HFFc6 (cell line): Measurements from ENCODE around the gene MAPKAP1. TPM values are rescaled to one million over a fixed set of nuclear protein-coding genes. Genes with fewer than 3 reads are reported as not detected.
A peak's percentile ranks its signal among the peaks of the same experiment; 100 is the strongest.

ENCODE experiments used
- DNase-seq: peaks from one replicate; pipeline ENCODE4 v3.0.0-alpha.2; 2018
- H3K27ac Mint-ChIP-seq: 2 replicates; pipeline ENCODE4 v1.8.0; 2020; ENCODE audit warnings: mild to moderate bottlenecking, mixed read lengths
- H3K27me3 Mint-ChIP-seq: 2 replicates; pipeline ENCODE4 v1.8.0; 2021; ENCODE audit warnings: mild to moderate bottlenecking, moderate library complexity, mixed read lengths; ENCODE audit not compliant: insufficient read depth
- H3K36me3 Mint-ChIP-seq: 2 replicates; pipeline ENCODE4 v1.8.0; 2021; ENCODE audit warnings: low read depth, mixed read lengths
- H3K4me1 Mint-ChIP-seq: 2 replicates; pipeline ENCODE4 v1.8.0; 2020; ENCODE audit warnings: low read depth, mixed read lengths
- H3K4me3 Mint-ChIP-seq: 2 replicates; pipeline ENCODE4 v1.8.0; 2020; ENCODE audit warnings: mild to moderate bottlenecking, moderate library complexity, mixed read lengths
- H3K9me3 Mint-ChIP-seq: 2 replicates; pipeline ENCODE4 v1.8.0; 2020; ENCODE audit warnings: mild to moderate bottlenecking, mixed read lengths
- total RNA-seq, 6 experiments: library from RNA; stranded (reverse); fragmentation: NEBNext Ultra II Directional; extraction: Animal tissue kit (Norgen Biotek cat#: 25700); gene quantifications; 2 replicates in 1 of 6; 3 replicates in 5 of 6; pipeline ENCODE4 v1.2.3, GENCODE V29; 2021
- TF ChIP-seq, protein P1 (sequence below): fragments of 200-600 bp; sonication (generic); IDR thresholded peaks from 2 replicates; pipeline ENCODE4 v1.5.0; 2021; ENCODE audit warnings: antibody characterized with exemption, mild to moderate bottlenecking

MAPKAP1 gene
- total RNA-seq, 6 experiments from 2014 or later: 115 to 167 (median 130) TPM

DNA sequence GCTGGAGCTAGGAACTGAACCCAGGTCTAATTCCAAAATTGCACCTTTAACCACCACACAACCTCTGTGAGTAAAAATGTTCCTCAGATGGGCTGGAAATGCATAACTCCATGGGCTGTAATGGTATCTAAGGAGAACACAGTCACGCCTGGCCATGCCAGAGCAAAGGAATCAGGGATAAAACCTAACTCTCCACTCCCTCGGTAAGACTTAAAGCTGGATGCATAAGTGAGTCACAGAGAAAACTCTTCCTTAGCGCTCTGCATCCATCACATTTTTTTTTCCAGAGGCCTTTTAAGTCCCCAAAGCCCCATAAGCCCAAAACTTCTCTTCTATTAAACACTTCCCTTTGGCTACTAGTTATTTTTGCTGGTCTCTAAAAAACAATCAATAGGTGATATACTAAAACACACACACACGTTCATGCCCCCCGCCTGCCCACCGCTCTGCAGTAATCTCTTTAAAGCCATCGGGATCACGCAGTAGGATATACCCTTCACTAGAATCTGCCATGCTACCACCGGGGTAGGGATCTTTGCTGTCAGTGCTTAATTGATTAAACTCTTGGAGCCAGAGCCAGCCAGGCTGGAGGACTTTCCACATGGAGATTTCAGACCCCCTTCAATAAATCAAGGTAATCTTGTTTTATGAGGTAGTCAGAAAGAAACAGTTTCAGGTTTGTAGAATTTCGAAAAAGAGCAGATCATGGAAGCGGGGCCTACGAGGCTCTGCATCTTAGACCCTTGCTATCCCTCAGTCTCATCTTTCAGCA is 212.9 kb downstream of the MAPKAP1 start:
- H3K4me1 Mint-ChIP-seq: peaks cover 33% of the 10 kb centered on the region
- peak overlapping the region; percentile 27; the same call in 1 of the 2 replicates for H3K4me3 Mint-ChIP-seq
- DNase-seq: peak; percentile 33
- peak overlapping the region; percentile 75 for H3K27ac Mint-ChIP-seq
- peaks cover 16% of the 10 kb centered on the region for H3K36me3 Mint-ChIP-seq
- H3K27me3 Mint-ChIP-seq: no peaks in the 10 kb centered on the region; the same call in 1 of the 2 replicates
- no peaks in the 10 kb centered on the region for H3K9me3 Mint-ChIP-seq
- TF ChIP-seq, protein P1, sequence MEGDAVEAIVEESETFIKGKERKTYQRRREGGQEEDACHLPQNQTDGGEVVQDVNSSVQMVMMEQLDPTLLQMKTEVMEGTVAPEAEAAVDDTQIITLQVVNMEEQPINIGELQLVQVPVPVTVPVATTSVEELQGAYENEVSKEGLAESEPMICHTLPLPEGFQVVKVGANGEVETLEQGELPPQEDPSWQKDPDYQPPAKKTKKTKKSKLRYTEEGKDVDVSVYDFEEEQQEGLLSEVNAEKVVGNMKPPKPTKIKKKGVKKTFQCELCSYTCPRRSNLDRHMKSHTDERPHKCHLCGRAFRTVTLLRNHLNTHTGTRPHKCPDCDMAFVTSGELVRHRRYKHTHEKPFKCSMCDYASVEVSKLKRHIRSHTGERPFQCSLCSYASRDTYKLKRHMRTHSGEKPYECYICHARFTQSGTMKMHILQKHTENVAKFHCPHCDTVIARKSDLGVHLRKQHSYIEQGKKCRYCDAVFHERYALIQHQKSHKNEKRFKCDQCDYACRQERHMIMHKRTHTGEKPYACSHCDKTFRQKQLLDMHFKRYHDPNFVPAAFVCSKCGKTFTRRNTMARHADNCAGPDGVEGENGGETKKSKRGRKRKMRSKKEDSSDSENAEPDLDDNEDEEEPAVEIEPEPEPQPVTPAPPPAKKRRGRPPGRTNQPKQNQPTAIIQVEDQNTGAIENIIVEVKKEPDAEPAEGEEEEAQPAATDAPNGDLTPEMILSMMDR: no peak

DNA sequence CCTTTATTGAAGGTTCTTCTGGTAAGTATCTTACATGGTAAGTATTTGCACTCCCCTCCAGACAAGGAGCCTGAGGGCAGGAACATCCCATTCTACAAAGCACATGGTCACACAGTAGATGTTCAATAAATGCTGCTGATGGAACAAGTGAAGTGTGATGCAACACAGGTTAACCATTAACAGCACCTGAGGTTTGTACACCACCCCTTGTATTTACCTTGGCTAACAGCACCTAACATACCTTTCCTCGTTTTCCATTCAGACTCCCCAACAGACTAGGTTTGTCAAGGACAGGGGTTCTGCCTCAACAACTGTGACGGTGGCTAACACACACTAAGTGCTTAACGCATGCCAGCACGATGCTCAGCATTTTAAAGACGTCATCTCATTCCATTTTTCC is 213.6 kb downstream of the MAPKAP1 start:
- no peak for DNase-seq
- Mint-ChIP-seq H3K27ac (peak overlapping the region; percentile 75; the same call in 1 of the 2 replicates), H3K4me1 (peaks cover 33% of the 10 kb centered on the region), H3K9me3 (no peaks in the 10 kb centered on the region), H3K27me3 (no peaks in the 10 kb centered on the region; the same call in 1 of the 2 replicates), H3K36me3 (peaks cover 16% of the 10 kb centered on the region), H3K4me3 (no peak overlapping the region)
- TF ChIP-seq, protein P1: no peak

DNA sequence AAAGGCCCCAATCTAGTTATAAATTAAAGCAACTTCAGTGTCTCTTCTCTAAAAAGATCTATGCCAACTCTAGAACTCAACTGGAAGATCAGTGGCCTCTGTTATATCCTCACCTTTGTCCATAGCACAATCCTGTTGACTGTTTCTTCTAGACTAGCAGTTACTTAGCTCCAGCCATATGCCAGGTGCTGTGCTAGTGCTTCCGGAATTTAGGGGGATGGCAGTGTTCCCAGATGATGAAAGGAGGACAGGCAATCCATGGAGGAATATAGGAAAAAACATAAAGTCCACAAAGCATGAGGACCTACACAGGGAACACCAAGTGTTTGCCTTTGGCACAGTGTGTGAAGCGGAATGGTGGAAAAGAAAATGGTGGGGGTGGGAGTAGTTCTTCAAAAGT is 214.3 kb downstream of the MAPKAP1 start:
- Mint-ChIP-seq H3K4me1 (peaks cover 33% of the 10 kb centered on the region), H3K4me3 (no peak overlapping the region), H3K36me3 (peaks cover 16% of the 10 kb centered on the region), H3K9me3 (no peaks in the 10 kb centered on the region), H3K27me3 (no peaks in the 10 kb centered on the region; the same call in 1 of the 2 replicates), H3K27ac (no peak overlapping the region)
- TF ChIP-seq, protein P1: no peak
- DNase-seq: no peak

DNA sequence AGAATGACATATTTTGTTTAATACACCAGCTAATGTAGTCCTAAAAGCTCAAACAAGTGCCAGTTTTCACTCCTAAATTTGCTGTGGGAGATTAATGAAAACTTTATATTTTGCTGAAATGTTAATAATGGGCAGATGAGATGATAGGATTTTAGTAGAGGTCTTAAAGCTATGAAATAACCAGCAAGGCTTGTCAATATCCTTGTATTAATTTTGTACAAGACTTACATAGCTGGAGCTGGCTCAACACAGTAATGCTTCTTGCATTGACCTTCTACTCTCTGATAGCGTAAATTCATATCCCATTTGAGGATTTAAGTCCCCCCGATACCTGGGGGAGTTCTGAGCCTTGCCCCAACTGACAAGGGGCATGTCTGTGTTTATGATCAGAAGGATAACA is 219.2 kb downstream of the MAPKAP1 start:
- H3K27ac Mint-ChIP-seq: no peak overlapping the region
- H3K9me3 Mint-ChIP-seq: no peaks in the 10 kb centered on the region
- TF ChIP-seq, protein P1: no peak
- no peak overlapping the region for H3K4me3 Mint-ChIP-seq
- no peak for DNase-seq
- H3K4me1 Mint-ChIP-seq: peaks cover 37% of the 10 kb centered on the region
- H3K27me3 Mint-ChIP-seq: no peaks in the 10 kb centered on the region; the same call in 1 of the 2 replicates
- peaks cover 9% of the 10 kb centered on the region for H3K36me3 Mint-ChIP-seq

DNA sequence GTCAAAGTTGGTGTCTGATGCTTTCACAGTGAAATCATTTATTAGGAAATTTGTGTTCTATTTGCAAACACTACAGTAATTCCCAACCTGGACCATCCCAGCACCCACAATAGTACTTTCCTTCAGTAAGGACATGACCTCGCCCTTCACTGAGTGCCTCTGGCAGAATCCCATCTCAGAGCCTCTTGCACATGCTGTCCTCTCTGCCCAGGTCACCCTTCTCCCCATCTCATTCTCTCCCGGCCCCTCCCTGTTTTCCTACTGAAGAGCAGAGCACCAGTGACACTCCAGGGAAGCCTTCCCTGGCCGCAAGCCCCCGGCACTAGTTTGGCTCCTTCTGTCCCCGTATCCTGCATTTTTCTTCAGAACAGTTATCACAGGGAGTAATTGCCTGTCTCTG is 220.4 kb downstream of the MAPKAP1 start:
- 0 out of 2 replicates have a peak overlapping the region, but pooled peaks have one; percentile 7 for H3K27ac Mint-ChIP-seq
- TF ChIP-seq, protein P1: no peak
- H3K27me3 Mint-ChIP-seq: no peaks in the 10 kb centered on the region; the same call in 1 of the 2 replicates
- H3K36me3 Mint-ChIP-seq: peaks cover 14% of the 10 kb centered on the region
- no peaks in the 10 kb centered on the region for H3K9me3 Mint-ChIP-seq
- H3K4me3 Mint-ChIP-seq: no peak overlapping the region; the same call in 1 of the 2 replicates
- H3K4me1 Mint-ChIP-seq: peaks cover 37% of the 10 kb centered on the region
- no peak for DNase-seq
